Keratinocyte (primary cell): ENCODE data around the gene ACADSB. TPM values are rescaled to one million over a fixed set of nuclear protein-coding genes. Genes with fewer than 3 reads are reported as not detected.

Experiments used
- DNase-seq: peaks from one replicate; pipeline ENCODE4 v3.0.0-alpha.2; 2011; ENCODE audit warnings: low read depth, missing footprints, low spot score
- FAIRE-seq: peaks from 2 replicates; lab custom pipeline; 2011; peaks lifted over from hg19 to GRCh38; lab: Jason Lieb, UNC
- H2AFZ ChIP-seq: 2 replicates; pipeline ENCODE4 v1.6.0; 2012; ENCODE audit warnings: low read length, control low read depth, inconsistent platforms; ENCODE audit not compliant: control insufficient read depth
- H3K27ac ChIP-seq: 2 replicates; pipeline ENCODE4 v1.5.1; 2011; ENCODE audit warnings: low read length; ENCODE audit not compliant: control insufficient read depth, insufficient read depth
- H3K27me3 ChIP-seq: 3 replicates; pipeline ENCODE4 v1.6.0; 2011; ENCODE audit warnings: low read length; ENCODE audit not compliant: control insufficient read depth, insufficient read depth; ENCODE audit errors: extremely low read depth
- H3K36me3 ChIP-seq, 2 experiments: 2 replicates in 1 of 2; 3 replicates in 1 of 2; pipeline ENCODE4 v1.5.1; 2011; ENCODE audit warnings: low read length in 2 of 2, mild to moderate bottlenecking in 1 of 2; ENCODE audit not compliant: control insufficient read depth in 2 of 2, insufficient read depth in 2 of 2; ENCODE audit errors: extremely low read depth in 1 of 2
- H3K4me1 ChIP-seq: 3 replicates; pipeline ENCODE4 v1.5.1; 2011; ENCODE audit warnings: low read length; ENCODE audit not compliant: control insufficient read depth, insufficient read depth; ENCODE audit errors: extremely low read depth
- H3K4me2 ChIP-seq: 3 replicates; pipeline ENCODE4 v1.6.0; 2011; ENCODE audit warnings: low read depth, low read length; ENCODE audit not compliant: control insufficient read depth, insufficient read depth; ENCODE audit errors: extremely low read depth
- H3K4me3 ChIP-seq, 3 experiments: fragments of 200-600 bp in 1 of 3; sonication (generic) in 1 of 3; 2 replicates in 2 of 3; 3 replicates in 1 of 3; pipeline ENCODE4 v1.5.1; 2011 to 2016; ENCODE audit warnings: low read length in 3 of 3, mild to moderate bottlenecking in 3 of 3, control low read depth in 2 of 3, inconsistent platforms in 1 of 3, low read depth in 1 of 3, mixed read lengths in 1 of 3, mixed run types in 1 of 3, moderate library complexity in 1 of 3; ENCODE audit not compliant: control insufficient read depth in 2 of 3, insufficient read depth in 2 of 3; ENCODE audit errors: extremely low read depth in 1 of 3
- H3K79me2 ChIP-seq: 2 replicates; pipeline ENCODE4 v1.6.0; 2012; ENCODE audit warnings: low read length; ENCODE audit not compliant: control insufficient read depth, insufficient read depth
- H3K9ac ChIP-seq: 3 replicates; pipeline ENCODE4 v1.6.0; 2011; ENCODE audit warnings: low read length; ENCODE audit not compliant: control insufficient read depth, insufficient read depth; ENCODE audit errors: extremely low read depth
- H3K9me1 ChIP-seq: 3 replicates; pipeline ENCODE4 v1.6.0; 2011; ENCODE audit warnings: low read length; ENCODE audit not compliant: control insufficient read depth, insufficient read depth; ENCODE audit errors: extremely low read depth
- H3K9me3 ChIP-seq: 2 replicates; pipeline ENCODE4 v1.5.1; 2012; ENCODE audit warnings: low read depth, low read length; ENCODE audit not compliant: control insufficient read depth
- H4K20me1 ChIP-seq: 3 replicates; pipeline ENCODE4 v1.6.0; 2011; ENCODE audit warnings: low read length; ENCODE audit not compliant: control insufficient read depth, insufficient read depth; ENCODE audit errors: extremely low read depth
- CTCF ChIP-seq, 3 experiments: IDR thresholded peaks in 1 of 3; conservative IDR thresholded peaks in 1 of 3; optimal IDR thresholded peaks in 1 of 3; 2 replicates in 2 of 3; 3 replicates in 1 of 3; pipeline versions ENCODE3 to v1.5.1; 2011; ENCODE audit warnings: low read length in 3 of 3, mild to moderate bottlenecking in 3 of 3, moderate library complexity in 2 of 3, control low read depth in 1 of 3, inconsistent platforms in 1 of 3; ENCODE audit not compliant: insufficient read depth in 2 of 3; ENCODE audit errors: extremely low read depth in 1 of 3
- EZH2 ChIP-seq: IDR thresholded peaks from one replicate; pipeline ENCODE4 v1.6.1; 2012; ENCODE audit warnings: inconsistent platforms, mild to moderate bottlenecking, low read length, moderate library complexity
- dilution Hi-C: fragments of 300-500 bp; cut with MboI; formaldehyde crosslinking; loops from one replicate; pipeline ENCODE4 v1.7.0; 2020; ENCODE audit warnings: low sequenced_read_pairs; ENCODE audit not compliant: extremely low pct_ligation_motif_present
- polyA plus RNA-seq, 5 experiments: library from polyadenylated mRNA; depleted of rRNA in 3 of 5; stranded (reverse) in 3 of 5; stranded (forward) in 1 of 5; unstranded in 1 of 5; fragments of >200 nt; gene quantifications; 1 replicate in 1 of 5; 2 replicates in 3 of 5; 3 replicates in 1 of 5; pipeline versions ENCODE4 v1.2.1 to v1.2.3, GENCODE V29; 2011 to 2012; ENCODE audit warnings: missing spikeins in 2 of 5, low read depth in 1 of 5, low replicate concordance in 1 of 5

ACADSB gene
- polyA plus RNA-seq, 1 donor (not counting 4 experiments of a cell fraction or from before 2014, with no cell fraction given) = 10.1 TPM

- no peaks in the 10 kb centered on the region for H3K9me1 ChIP-seq
- H3K36me3 ChIP-seq = peaks cover 8 to 16% of the 10 kb centered on the region in 2 experiments
- no peak overlapping the region for H2AFZ ChIP-seq
- H3K9ac ChIP-seq = no peak overlapping the region
- no peak for TF ChIP-seq CTCF (optimal IDR thresholded peaks at IDR 0.05 in 1 of 3, IDR thresholded peaks at IDR 0.05 in 1 of 3, conservative IDR thresholded peaks at IDR 0.05 in 1 of 3; ENCODE audit: extremely low read depth in 1 of 3, insufficient read depth in 2 of 3, low read length in 3 of 3)
- no peak for TF ChIP-seq EZH2
- no peak overlapping the region for H3K27ac ChIP-seq
- DNase-seq = no peak
- no peaks in the 10 kb centered on the region for H3K9me3 ChIP-seq
- H3K27me3 ChIP-seq = no peaks in the 10 kb centered on the region
- no peak overlapping the region for H3K4me2 ChIP-seq
- H4K20me1 ChIP-seq = no peaks in the 10 kb centered on the region
- H3K4me1 ChIP-seq = no peaks in the 10 kb centered on the region
- dilution Hi-C loops = no loop called here
- no peak for FAIRE-seq
- H3K4me3 ChIP-seq = no peak overlapping the region
- peaks cover under 1% of the 10 kb centered on the region for H3K79me2 ChIP-seq
Measured at GRCh38 chr10:122993797-122994336, 14.9 kb upstream of the ACADSB start.

- peaks cover 8 to 16% of the 10 kb centered on the region in 2 experiments for H3K36me3 ChIP-seq
- TF ChIP-seq CTCF (optimal IDR thresholded peaks at IDR 0.05 in 1 of 3, IDR thresholded peaks at IDR 0.05 in 1 of 3, conservative IDR thresholded peaks at IDR 0.05 in 1 of 3; ENCODE audit: extremely low read depth in 1 of 3, insufficient read depth in 2 of 3, low read length in 3 of 3) = no peak
- no peak for TF ChIP-seq EZH2
Measured at GRCh38 chr10:122995936-122996335, 12.9 kb upstream of the ACADSB start.

More at GRCh38 chr10:122995936-122996335, 12.9 kb upstream of the ACADSB start:
- H4K20me1 ChIP-seq = no peaks in the 10 kb centered on the region
- FAIRE-seq = no peak
- H3K4me1 ChIP-seq = no peaks in the 10 kb centered on the region
- no peaks in the 10 kb centered on the region for H3K9me3 ChIP-seq
- H3K27ac ChIP-seq = no peak overlapping the region
- no peaks in the 10 kb centered on the region for H3K9me1 ChIP-seq
- dilution Hi-C loops = no loop called here
- H3K4me2 ChIP-seq = no peak overlapping the region
- H3K9ac ChIP-seq = no peak overlapping the region
- H3K27me3 ChIP-seq = no peaks in the 10 kb centered on the region
- no peak for DNase-seq
- H3K79me2 ChIP-seq = peaks cover 8% of the 10 kb centered on the region
- no peak overlapping the region for H2AFZ ChIP-seq
- H3K4me3 ChIP-seq = no peak overlapping the region
